PC-3 (cell line): Measurements from ENCODE around the gene UFM1. TPM values are rescaled to one million over a fixed set of nuclear protein-coding genes. Genes with fewer than 3 reads are reported as not detected.

Source experiments
- ATAC-seq: fragments of 200-7000 bp; cut with Tn5 transposase; 2 replicates; pipeline ENCODE4 v1.9.1; 2020; ENCODE audit warnings: mild to moderate bottlenecking, moderate library complexity
- BruUV-seq: library from RNA; stranded (reverse); fragments of 400-500 nt; replicated peaks from 2 replicates; lab custom pipeline; 2021; lab: Mats Ljungman, UMichigan
- CTCF ChIA-PET: fragments of 300-600 bp; sonication (Branson Sonifier 250); formaldehyde crosslinking; loops from one replicate; lab custom pipeline; 2022; ENCODE audit warnings: antibody characterized with exemption; lab: Charles Lee
- POLR2A ChIA-PET: fragments of 300-600 bp; sonication (Branson Sonifier 250); formaldehyde crosslinking; loops from one replicate; lab custom pipeline; 2022; ENCODE audit warnings: antibody characterized with exemption; ENCODE audit not compliant: unreplicated experiment; lab: Charles Lee
- DNase-seq: peaks from one replicate; pipeline ENCODE4 v3.0.0-alpha.2; 2015
- H2AFZ ChIP-seq: fragments of 300-600 bp; sonication (generic); 2 replicates; pipeline ENCODE4 v1.6.0; 2016; ENCODE audit warnings: antibody characterized with exemption, low read length
- H3F3A ChIP-seq: fragments of 300-600 bp; sonication (generic); one replicate; pipeline ENCODE4 v1.6.0; 2017; ENCODE audit warnings: antibody characterized with exemption, low read length, control low read depth, mild to moderate bottlenecking; ENCODE audit not compliant: unreplicated experiment
- H3K27ac ChIP-seq: fragments of 300-600 bp; sonication (generic); 2 replicates; pipeline ENCODE4 v1.5.1; 2016; ENCODE audit warnings: mild to moderate bottlenecking, low read length
- H3K27me3 ChIP-seq: fragments of 300-600 bp; sonication (generic); 2 replicates; pipeline ENCODE4 v1.6.1; 2016; ENCODE audit warnings: low read length, mixed read lengths
- H3K36me3 ChIP-seq: fragments of 300-600 bp; sonication (generic); 2 replicates; pipeline ENCODE4 v1.6.1; 2016; ENCODE audit warnings: low read depth, mixed run types, low read length, mixed read lengths
- H3K4me1 ChIP-seq: fragments of 300-600 bp; sonication (generic); 2 replicates; pipeline ENCODE4 v1.5.1; 2016; ENCODE audit warnings: low read length; ENCODE audit not compliant: insufficient read depth
- H3K4me2 ChIP-seq: fragments of 300-600 bp; sonication (generic); 2 replicates; pipeline ENCODE4 v1.6.0; 2016; ENCODE audit warnings: low read length
- H3K4me3 ChIP-seq: fragments of 300-600 bp; sonication (generic); 2 replicates; pipeline ENCODE4 v1.5.1; 2016; ENCODE audit warnings: mild to moderate bottlenecking, low read length, mixed read lengths
- H3K79me2 ChIP-seq: fragments of 300-600 bp; sonication (generic); 2 replicates; pipeline ENCODE4 v1.6.1; 2017; ENCODE audit warnings: low read length, mixed read lengths
- H3K9ac ChIP-seq: fragments of 300-600 bp; sonication (generic); 2 replicates; pipeline ENCODE4 v1.6.0; 2016; ENCODE audit warnings: mild to moderate bottlenecking, low read length
- H3K9me2 ChIP-seq: fragments of 300-600 bp; sonication (generic); replicated peaks from 2 replicates; pipeline ENCODE4 v1.6.1; 2016; ENCODE audit warnings: mixed run types, low read length, mixed read lengths
- H3K9me3 ChIP-seq: fragments of 300-600 bp; sonication (generic); 2 replicates; pipeline ENCODE4 v1.6.1; 2016; ENCODE audit warnings: low read length, mixed read lengths
- H4K20me1 ChIP-seq: fragments of 300-600 bp; sonication (generic); 2 replicates; pipeline ENCODE4 v1.6.1; 2016; ENCODE audit warnings: low read length, mixed read lengths
- CTCF ChIP-seq: fragments of 300-600 bp; sonication (generic); conservative IDR thresholded peaks from 2 replicates; pipeline ENCODE4 v1.5.1; 2017; ENCODE audit warnings: antibody characterized with exemption, low read depth, mild to moderate bottlenecking, low read length
- EZH2 ChIP-seq: fragments of 300-600 bp; sonication (generic); IDR thresholded peaks from one replicate; pipeline ENCODE4 v1.6.1; 2017; ENCODE audit warnings: antibody characterized with exemption, mild to moderate bottlenecking, low read length; ENCODE audit not compliant: unreplicated experiment
- EZH2phosphoT487 ChIP-seq: fragments of 300-600 bp; sonication (generic); IDR thresholded peaks from 2 replicates; pipeline ENCODE4 v1.6.1; 2018; ENCODE audit warnings: mild to moderate bottlenecking, antibody characterized with exemption, low read length, borderline replicate concordance
- intact Hi-C: fragments of 100-400 bp; cut with micrococcal nuclease; formaldehyde crosslinking; loops from 2 replicates; pipeline ENCODE4 v1.9.0; 2023
- total RNA-seq: library from RNA; depleted of rRNA; stranded (reverse); fragments of >200 nt; gene quantifications from 2 replicates; pipeline ENCODE4 v1.2.3, GENCODE V29; 2014

UFM1 gene
- total RNA-seq, 1 experiment from 2014 or later: 30.3 TPM

- no peak overlapping the region for H3K4me3 ChIP-seq
- H4K20me1 ChIP-seq: no peaks in the 10 kb centered on the region
- ATAC-seq (no peak), DNase-seq (no peak)
- no peak overlapping the region for H3K9ac ChIP-seq
- ChIA-PET CTCF (no interaction called here), POLR2A (no interaction called here)
- H3K27ac ChIP-seq: no peak overlapping the region
- no peaks in the 10 kb centered on the region for H3F3A ChIP-seq
- no peaks in the 10 kb centered on the region for H3K79me2 ChIP-seq
- TF ChIP-seq EZH2phosphoT487 (no peak), EZH2 (no peak), CTCF (no peak)
- no peaks in the 10 kb centered on the region for H3K36me3 ChIP-seq
- H3K9me3 ChIP-seq: no peaks in the 10 kb centered on the region
- H3K9me2 ChIP-seq: no peaks in the 10 kb centered on the region
- intact Hi-C loops: no loop called here
- H3K4me2 ChIP-seq: no peak overlapping the region
- H2AFZ ChIP-seq: no peak overlapping the region
- no peaks in the 10 kb centered on the region for H3K4me1 ChIP-seq
- H3K27me3 ChIP-seq: no peaks in the 10 kb centered on the region
- BruUV-seq: no TSS peak
Observed at GRCh38 chr13:38401276-38401675, 51.6 kb downstream of the UFM1 start.

DNA sequence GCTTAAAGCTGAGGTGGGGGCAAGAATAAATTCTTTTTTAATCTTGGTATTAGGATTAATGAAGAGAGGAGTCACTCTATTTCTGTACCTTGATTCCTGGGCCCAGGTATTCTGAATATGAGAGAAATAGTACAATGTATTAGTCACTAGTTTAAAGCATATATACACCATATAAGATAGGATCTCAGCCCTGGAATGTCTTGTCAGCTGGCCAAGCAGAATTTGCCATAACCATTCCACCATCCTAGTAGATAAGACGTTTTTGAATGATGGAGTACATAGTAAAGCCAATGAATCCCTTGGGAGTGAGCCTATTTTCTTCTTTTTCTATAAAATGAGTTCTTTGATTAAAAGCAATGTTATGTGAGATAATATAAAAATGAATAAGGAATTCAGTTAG is 55.6 kb downstream of the UFM1 start:
- H3K9ac ChIP-seq: no peak overlapping the region
- ATAC-seq (no peak), DNase-seq (peak; percentile 56)
- intact Hi-C loops: no loop called here
- CTCF ChIA-PET: no interaction called here
- H3F3A ChIP-seq: no peaks in the 10 kb centered on the region
- H3K27ac ChIP-seq: no peak overlapping the region
- no peaks in the 10 kb centered on the region for H4K20me1 ChIP-seq
- H3K4me3 ChIP-seq: no peak overlapping the region
- no peaks in the 10 kb centered on the region for H3K9me3 ChIP-seq
- no peak for TF ChIP-seq EZH2phosphoT487
- no peak for TF ChIP-seq CTCF
- TF ChIP-seq EZH2: no peak
- POLR2A ChIA-PET: no interaction called here
- H3K9me2 ChIP-seq: no peaks in the 10 kb centered on the region
- no peaks in the 10 kb centered on the region for H3K79me2 ChIP-seq
- no TSS peak for BruUV-seq
- H3K4me1 ChIP-seq: peaks cover 12% of the 10 kb centered on the region
- no peaks in the 10 kb centered on the region for H3K27me3 ChIP-seq
- H3K4me2 ChIP-seq: no peak overlapping the region
- no peak overlapping the region for H2AFZ ChIP-seq
- H3K36me3 ChIP-seq: no peaks in the 10 kb centered on the region

- H3K9ac ChIP-seq: no peak overlapping the region
- H3K36me3 ChIP-seq: no peaks in the 10 kb centered on the region
- H2AFZ ChIP-seq: no peak overlapping the region
- H3F3A ChIP-seq: no peaks in the 10 kb centered on the region
- peaks cover 19% of the 10 kb centered on the region for H3K4me1 ChIP-seq
- intact Hi-C loops: no loop called here
- TF ChIP-seq EZH2 (no peak), EZH2phosphoT487 (no peak), CTCF (no peak)
- BruUV-seq: no TSS peak
- H4K20me1 ChIP-seq: no peaks in the 10 kb centered on the region
- H3K79me2 ChIP-seq: no peaks in the 10 kb centered on the region
- peak overlapping the region; percentile 66 for H3K27ac ChIP-seq
- 0 out of 2 replicates have a peak overlapping the region, but pooled peaks have one; percentile 24 for H3K4me3 ChIP-seq
- H3K9me3 ChIP-seq: no peaks in the 10 kb centered on the region
- H3K27me3 ChIP-seq: no peaks in the 10 kb centered on the region
- H3K9me2 ChIP-seq: no peaks in the 10 kb centered on the region
- ATAC-seq (peak; percentile 93), DNase-seq (peak; percentile 90)
- POLR2A ChIA-PET: no interaction called here
- CTCF ChIA-PET: no interaction called here
- peak overlapping the region; percentile 74 for H3K4me2 ChIP-seq
Observed at GRCh38 chr13:38409771-38410170, 60.1 kb downstream of the UFM1 start.
